Brain pericyte (primary cell): ENCODE data around the gene CDKAL1.
"Not testable (repeated sequence)": the region's sequence is repeated elsewhere in the genome, so short reads cannot be mapped to it uniquely, and the experiment has no call there.

Experiments
- DNase-seq: peaks from one replicate; pipeline ENCODE4 v3.0.0-alpha.2; 2012; ENCODE audit warnings: low read depth, low spot score

The CDKAL1 gene

GRCh38 chr6:21061892-21062291, 527.6 kb downstream of the CDKAL1 start:
- DNase-seq: no peak

- DNase-seq: no peak
Measured at GRCh38 chr6:21064756-21065340, 530.6 kb downstream of the CDKAL1 start.

- DNase-seq: no peak
Measured at GRCh38 chr6:21067521-21067920, 533.3 kb downstream of the CDKAL1 start.

GRCh38 chr6:21070620-21071019, 536.4 kb downstream of the CDKAL1 start:
- no peak for DNase-seq

- DNase-seq: no peak
Measured at GRCh38 chr6:21071780-21072468, 537.7 kb downstream of the CDKAL1 start.

- DNase-seq: no peak
Measured at GRCh38 chr6:21073318-21073839, 539.1 kb downstream of the CDKAL1 start.

GRCh38 chr6:21074484-21074883, 540.2 kb downstream of the CDKAL1 start:
- DNase-seq: no peak

GRCh38 chr6:21075986-21076385, 541.7 kb downstream of the CDKAL1 start:
- DNase-seq: no peak

- no peak for DNase-seq
Measured at GRCh38 chr6:21078497-21078896, 544.2 kb downstream of the CDKAL1 start.

- DNase-seq: no peak
Measured at GRCh38 chr6:21079468-21080048, 545.3 kb downstream of the CDKAL1 start.

- DNase-seq: no peak
Measured at GRCh38 chr6:21080221-21080620, 546.0 kb downstream of the CDKAL1 start.

GRCh38 chr6:21082091-21082490, 547.8 kb downstream of the CDKAL1 start:
- DNase-seq: no peak

- no peak for DNase-seq
Measured at GRCh38 chr6:21083708-21084107, 549.5 kb downstream of the CDKAL1 start.

GRCh38 chr6:21084656-21085055, 550.4 kb downstream of the CDKAL1 start:
- no peak for DNase-seq

GRCh38 chr6:21085211-21085610, 551.0 kb downstream of the CDKAL1 start:
- no peak for DNase-seq

GRCh38 chr6:21085643-21086042, 551.4 kb downstream of the CDKAL1 start:
- DNase-seq: no peak

- DNase-seq: no peak
Measured at GRCh38 chr6:21087188-21087587, 552.9 kb downstream of the CDKAL1 start.

- no peak for DNase-seq
Measured at GRCh38 chr6:21091411-21091810, 557.2 kb downstream of the CDKAL1 start.

GRCh38 chr6:21092231-21092772, 558.0 kb downstream of the CDKAL1 start:
- not testable (repeated sequence) for DNase-seq

GRCh38 chr6:21095462-21095861, 561.2 kb downstream of the CDKAL1 start:
- no peak for DNase-seq

GRCh38 chr6:21098134-21098533, 563.9 kb downstream of the CDKAL1 start:
- no peak for DNase-seq

GRCh38 chr6:21098744-21099143, 564.5 kb downstream of the CDKAL1 start:
- DNase-seq: no peak
